ENCODE results near the gene NEFH.

The NEFH gene

DNA sequence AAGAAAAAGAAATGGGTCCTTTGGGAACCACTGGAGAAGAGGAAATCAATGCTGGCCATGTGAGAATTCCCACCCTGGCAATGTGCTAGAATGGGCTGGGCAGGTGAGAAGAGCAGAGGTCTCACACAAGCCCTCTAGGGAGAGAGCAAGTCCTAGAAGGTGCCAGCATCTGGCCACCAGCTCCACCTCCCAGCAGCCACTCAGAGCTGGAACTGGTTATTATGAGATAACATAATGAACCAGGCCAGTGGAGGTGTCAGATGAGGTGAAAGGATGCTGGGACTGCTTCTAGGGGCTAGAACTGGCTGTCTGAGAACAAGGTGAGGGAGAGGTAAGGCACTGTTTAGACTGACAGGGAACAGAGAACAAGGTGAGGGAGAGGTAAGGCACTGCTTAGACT, 29.3 kb downstream of the NEFH start:
- DNase-seq, result no peak

DNA sequence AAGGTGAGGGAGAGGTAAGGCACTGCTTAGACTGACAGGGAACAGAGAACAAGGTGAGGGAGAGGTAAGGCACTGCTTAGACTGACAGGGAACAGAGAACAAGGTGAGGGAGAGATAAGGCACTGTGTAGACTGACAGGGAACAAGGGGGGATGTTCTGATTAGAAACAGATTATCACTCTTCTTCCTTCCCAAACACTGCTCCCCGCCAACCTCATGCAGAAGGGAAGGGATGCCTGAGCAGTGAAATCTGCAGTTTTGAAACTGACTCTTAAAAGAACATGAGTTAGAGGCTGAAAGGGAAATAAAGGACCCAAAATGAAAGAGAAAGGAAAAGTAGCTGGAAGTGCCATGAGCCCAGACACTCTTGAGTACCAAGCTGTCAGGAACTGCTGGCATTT, 29.8 kb downstream of the NEFH start:
- DNase-seq, result no peak

DNA sequence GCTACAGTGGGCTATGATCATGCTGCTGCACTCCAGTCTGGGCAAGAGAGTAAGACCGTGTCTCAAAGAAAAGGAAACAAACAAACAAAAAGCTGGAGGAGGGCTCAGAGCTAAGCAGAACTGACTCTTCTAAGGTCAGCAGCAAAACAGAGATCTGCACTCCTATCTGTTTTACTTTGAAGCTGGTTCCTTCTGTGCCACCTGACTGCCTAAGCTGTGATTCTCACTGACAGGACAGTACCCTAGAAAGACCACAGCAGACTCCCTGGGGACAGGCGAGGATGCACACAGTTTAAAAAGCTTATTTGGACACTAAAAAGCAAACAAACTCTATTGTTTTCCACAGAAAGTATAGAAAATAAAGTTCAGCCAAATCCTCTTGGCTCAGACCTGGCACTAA, 30.5 kb downstream of the NEFH start:
- no peak for DNase-seq

DNA sequence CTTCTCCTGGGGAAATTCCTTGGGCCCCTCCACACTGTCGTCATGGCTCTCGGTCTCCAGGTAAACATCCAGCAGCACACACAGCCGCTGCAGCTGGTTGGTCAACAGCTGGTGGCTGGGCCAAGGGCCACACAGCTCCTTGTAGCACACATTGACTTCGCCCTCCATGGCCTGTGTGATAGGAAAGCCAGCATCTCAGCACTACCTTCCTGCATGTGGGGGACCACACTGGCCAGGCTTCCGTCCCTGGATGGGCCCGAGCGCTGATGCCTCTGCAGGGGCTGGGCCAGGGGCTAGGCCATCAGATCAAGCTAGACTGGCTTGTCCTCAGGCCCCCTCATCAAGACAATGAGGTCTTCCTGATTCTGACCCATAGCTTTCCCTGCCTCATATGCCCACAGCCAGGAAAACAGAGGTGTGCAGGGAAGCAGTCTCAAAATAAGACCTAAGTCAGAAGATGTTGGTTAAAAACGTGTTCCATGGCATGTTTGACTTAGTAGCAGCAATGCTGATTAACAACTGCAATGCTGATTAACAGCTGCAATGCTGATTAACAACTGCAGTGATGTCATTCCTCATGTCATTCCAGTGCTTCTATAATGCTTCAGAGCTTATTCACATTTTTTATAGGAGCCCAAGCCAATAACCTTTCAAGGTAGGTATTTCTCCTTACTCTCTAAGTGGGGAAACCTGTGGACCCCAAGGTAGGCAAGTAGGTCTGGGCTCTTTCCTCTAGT, 31.3 kb downstream of the NEFH start:
- no peak for DNase-seq

DNA sequence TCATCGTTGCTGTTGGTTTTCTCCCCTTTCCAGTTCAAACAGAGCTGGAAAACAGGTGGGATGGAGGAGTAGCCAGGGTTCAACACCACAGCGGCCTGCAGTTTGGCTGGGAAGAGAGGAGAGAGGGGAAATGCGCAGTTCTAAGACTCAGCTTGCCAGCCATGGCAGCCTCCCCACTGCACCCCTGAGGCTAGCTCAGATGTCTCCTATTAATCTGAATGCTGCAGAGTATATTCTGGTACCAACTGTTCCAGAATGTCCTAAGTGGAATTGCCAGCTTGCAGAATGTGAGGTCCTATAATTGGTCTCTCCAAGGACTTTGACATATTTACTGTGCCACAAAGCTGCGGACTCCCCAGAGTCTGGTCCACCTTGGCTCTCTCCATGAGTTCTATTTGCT, 32.0 kb downstream of the NEFH start:
- no peak for DNase-seq

DNA sequence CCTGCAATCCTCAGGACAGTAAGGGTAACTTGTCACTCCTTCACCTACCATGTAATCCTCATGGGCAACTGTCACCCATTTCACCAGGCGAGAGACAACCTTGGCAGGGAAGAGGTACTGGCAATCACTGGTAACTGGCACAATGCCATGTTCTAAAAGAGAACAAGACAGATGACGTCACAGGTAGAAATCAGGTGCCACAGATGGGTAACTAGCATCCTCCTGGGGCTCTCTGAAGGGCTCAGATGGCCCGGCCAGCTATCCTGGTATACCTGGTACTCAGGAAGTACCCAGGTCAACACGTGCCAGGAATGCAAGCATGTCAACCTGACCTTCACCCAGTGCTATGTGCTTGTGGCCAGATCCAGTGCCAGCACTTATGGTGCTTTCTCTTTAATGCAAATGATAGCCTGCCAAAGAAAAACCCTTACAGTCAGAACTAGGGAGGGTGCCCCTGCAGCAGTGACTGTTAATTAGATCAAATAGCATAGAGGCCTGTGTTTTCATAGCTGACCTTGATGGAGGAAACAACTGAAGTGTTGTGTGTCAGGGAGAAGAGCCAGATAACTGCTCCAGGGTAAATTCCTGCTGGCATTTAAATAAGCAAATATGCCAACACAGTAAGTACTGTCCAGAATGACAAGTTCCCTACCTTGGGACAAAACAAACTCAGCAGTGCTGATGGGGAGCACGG, 37.3 kb downstream of the NEFH start:
- DNase-seq, result no peak

DNA sequence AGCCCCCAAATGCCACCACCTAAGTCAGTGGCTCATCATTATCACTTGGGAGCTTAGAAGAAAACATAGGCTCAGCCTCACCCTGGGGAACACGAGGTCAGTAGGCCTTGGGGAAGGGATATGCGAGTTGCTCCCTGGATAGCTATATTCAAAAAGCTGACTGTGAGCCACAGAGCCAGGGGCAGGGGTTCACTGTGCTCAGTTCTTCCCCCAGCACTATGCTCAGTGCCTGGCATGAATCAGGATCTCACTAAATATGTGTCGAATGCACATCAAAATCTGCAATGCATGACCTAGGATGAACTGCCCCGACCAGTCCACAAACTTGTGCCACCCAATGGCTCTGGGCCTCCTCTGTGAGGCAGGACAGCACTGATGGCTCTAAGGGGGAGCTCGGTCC, 38.4 kb downstream of the NEFH start:
- DNase-seq, result no peak

DNA sequence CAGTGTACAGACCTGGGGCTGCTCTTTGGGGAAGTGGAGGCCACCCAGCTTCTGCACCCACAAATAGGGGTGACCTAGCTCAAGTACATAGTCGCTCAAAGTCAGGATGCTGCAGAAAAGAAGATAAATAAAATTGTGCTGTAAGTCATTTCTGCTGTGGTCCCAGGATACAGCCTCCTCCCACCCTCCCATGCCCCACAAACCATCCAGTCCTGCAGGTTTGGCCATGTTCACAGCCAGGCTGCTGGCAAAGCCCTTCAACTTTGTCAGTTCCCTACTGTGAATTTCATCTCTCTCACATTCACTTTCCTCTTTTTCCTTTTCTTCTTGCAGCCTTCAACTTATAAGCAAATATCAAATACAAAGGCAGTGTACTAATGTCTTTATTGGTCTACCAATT, 40.0 kb downstream of the NEFH start:
- DNase-seq, result no peak

DNA sequence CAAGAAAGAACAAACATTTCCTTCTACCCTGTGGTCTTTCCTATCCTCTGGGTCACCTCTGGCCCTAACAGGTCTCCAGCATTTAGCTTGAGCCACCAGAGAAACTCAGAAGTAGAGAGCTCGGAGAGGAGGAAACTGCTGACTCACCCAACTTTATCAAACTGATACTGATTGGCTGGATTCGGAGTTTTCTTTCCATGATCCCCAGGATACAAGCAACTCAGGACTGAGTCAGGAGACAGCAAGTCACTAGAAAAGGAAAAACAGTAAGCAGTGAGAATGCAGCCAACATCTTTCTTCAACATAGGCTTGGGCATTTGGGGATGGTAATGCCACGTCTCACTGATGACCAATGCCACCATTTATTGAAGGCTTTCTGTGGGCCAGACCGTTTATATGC, 40.8 kb downstream of the NEFH start:
- DNase-seq, result no peak

DNA sequence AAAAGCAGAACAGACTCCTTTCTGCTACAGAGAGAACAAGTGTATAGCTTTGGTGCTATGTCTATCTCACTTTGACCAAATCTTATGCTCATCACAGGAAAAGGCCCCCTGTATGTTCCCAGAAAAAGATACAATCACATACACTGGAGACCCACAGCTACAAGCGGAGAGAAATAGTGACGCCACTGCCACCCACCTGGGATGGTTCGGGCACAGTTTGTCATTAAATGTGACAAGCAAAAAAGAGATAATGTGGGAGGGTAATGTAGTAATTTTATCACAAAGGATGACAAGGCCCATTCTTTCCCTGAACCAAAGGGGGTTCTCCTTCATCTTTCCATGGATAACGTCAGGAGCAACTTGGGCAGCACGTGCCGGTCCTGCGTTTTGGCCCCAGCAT, 41.5 kb downstream of the NEFH start:
- no peak for DNase-seq

DNA sequence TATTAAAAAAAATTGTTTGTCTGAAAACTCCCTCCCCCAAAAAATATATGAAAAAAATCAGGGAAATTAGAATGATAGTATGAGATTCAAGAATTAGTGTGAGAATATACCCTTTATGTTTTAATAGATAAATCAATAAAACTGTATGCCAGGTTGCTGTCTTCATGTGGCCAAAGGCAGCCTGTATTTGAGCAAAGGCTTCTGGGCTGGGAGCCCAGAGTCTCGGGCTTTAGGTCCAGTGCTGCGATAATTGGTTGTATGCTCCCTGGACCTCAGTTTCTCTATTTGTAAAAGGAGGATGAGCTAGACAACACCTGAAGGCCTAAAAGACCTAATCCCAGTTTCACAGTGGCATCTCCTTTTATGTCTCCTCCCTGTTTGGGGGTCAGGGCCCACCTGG, 43.7 kb downstream of the NEFH start:
- no peak for DNase-seq

DNA sequence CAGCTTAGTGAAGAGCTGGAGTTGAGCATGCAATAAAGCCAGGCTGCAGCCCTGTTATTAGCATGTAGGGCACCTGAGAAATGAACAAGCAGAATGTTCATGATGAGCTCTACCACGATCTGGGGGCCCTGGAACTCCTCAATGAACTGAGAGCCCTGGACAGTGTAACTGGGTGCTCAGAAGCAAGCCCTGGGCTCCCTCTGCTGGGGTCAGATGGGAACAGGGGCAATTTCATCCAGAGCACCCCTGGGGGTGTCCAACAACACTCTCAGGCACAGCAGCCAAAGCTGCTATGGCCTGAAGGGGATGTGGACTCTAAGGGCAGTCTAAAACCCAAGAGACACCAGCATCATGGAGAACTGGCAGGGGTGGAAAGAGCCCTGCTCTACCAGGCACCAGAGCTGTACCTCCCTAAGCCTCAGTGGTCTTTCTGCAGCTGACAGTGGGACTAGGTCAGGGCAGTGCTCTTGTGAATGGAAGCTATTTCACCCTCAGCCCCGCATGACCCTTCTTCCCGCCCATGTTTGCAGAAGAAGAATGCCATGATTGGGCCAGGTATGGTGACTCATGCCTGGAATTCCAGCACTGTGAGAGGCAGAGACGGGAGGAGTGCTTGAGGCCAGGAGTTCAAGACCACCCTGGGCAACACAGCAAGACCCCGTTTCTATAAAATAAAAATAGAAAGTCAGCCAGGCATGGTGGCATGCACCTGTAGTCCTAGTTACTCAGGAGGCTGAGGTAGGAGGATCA, 44.6 kb downstream of the NEFH start:
- DNase-seq, result no peak

DNA sequence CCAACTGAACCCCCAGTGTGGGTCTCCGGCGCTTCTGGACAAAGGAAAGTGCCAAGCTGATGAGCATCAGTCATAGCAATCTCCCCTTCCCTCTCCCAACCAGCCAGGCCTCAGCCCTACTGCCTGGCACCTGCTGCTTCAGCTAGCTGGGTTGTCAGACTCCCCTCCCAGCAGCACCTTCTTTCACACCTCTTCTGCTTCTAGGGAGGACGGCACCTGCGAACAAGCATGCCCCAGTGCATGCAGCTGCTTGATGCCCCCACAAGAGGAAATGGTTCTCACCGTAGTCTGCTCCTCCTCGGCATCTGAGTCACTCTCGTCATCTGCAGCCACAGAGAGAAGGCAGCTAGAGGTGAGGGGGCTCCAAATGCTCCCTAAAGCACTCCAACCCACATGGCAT, 48.1 kb downstream of the NEFH start:
- DNase-seq, result no peak

DNA sequence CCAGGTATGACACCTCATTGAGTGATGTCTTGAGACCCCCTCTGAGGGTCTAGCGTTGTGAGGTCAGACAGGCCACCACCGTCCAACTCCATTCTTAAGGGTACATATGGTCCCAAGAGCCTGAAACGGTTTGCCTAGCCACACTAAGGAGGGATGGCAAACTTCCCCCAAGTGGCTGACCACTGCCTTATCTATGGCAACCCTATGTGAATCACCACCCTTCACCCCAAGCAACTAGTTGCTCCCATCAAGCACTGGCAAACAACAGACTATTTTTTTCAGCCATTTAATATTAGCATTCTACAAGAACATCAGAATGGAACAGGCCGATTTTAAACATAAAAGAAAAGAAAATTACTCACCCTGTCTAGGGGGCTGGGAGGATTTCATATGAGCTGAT, 50.7 kb downstream of the NEFH start:
- no peak for DNase-seq

DNA sequence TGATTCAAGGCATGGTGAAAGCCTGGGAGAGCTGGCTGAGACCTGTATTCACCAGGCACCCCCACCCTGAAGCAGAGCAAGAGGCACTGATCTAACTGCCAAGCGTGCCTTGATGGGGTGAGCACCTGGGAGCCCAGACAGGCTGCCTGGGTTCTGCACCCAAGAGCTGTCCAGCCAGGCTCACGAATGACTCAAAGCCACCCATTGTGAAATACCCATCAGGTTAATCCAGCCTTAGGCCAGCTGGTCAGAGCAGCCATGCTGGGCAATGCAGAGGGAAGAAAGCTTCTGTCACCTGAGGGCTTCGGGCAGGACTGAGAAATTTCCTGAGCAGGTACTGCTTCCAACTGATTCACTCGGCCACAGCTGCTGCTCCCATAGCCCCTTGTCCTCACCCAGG, 51.4 kb downstream of the NEFH start:
- no peak for DNase-seq

DNA sequence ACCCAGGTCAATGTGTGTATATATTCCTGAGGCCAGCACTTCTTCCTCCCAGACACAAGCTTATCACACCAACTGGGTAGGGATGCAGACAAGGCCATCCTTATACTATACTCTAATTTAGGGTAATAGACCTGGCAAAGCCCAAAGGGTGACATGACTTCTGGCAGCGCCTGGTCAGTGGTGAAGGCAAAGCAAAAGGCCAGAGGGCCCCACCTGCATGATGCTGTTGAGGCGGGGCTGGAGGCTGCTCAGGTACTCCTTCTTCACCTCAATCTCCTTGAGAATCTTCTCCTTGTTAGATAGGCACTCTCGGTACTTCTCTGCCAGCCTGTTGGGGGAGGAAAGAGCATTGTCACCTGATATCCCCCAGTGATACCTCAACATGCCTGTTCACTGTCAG, 56.4 kb downstream of the NEFH start:
- no peak for DNase-seq

DNA sequence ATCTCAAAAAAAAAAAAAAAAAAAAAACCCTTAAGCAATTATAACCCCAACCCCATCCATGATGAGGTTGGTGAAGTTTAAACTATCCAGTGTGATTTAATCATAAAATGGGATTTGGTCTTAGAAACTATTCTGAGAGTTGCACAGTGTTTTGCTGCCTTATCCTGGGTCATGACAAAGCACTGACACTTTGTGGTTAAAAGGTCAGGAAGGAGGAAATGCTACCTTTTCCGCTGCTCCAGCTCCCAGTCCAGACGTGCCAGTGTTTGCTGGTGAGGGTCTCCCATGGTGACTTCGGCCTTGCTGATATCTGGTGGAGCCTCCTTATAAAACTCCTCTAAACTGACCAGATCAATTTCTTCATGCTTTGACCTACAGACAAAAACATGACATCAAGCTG, 59.1 kb downstream of the NEFH start:
- DNase-seq, result no peak

Data from NCI-H1092 treated with DMSO at 0.1 percent for 48 hours (cell line).